ENCODE data around the gene DENND1A. TPM values are rescaled to one million over a fixed set of nuclear protein-coding genes. Genes with fewer than 3 reads are reported as not detected.
"Not testable (repeated sequence)": the region's sequence is repeated elsewhere in the genome, so short reads cannot be mapped to it uniquely, and the experiment has no call there.

Gene DENND1A
- total RNA-seq, 4 donors from 2014 or later: 19.2 to 26.9 (median 24.0) TPM

GRCh38 chr9:123894822-123895221, 35.1 kb downstream of the DENND1A start:
- no peaks in the 10 kb centered on the region for H3K27me3 ChIP-seq
- H3K36me3 ChIP-seq: no peaks in the 10 kb centered on the region
- H3K9me3 ChIP-seq: no peaks in the 10 kb centered on the region
- peaks cover 0 to 16% (median 9%) of the 10 kb centered on the region in 4 donors for H3K4me1 ChIP-seq
- DNase-seq (ENCODE audit: extremely low spot score): peak; percentile 17
- H3K4me3 ChIP-seq: no peak overlapping the region
- intact Hi-C loops (cut with DNase I): no loop called here
- no peak for TF ChIP-seq EP300 (IDR thresholded peaks at IDR 0.05)
- TF ChIP-seq POLR2AphosphoS5 (IDR thresholded peaks at IDR 0.05): no peak
- no peak for TF ChIP-seq POLR2A (IDR thresholded peaks at IDR 0.05; ENCODE audit: low read depth)
- no peak for TF ChIP-seq CTCF (IDR thresholded peaks at IDR 0.05)
- H3K27ac ChIP-seq (replicated peaks in 1 of 4): no peak overlapping the region

GRCh38 chr9:123893831-123894460, 36.0 kb downstream of the DENND1A start:
- Histone ChIP-seq H3K4me3 (no peak overlapping the region), H3K4me1 (peaks cover 0 to 16% (median 9%) of the 10 kb centered on the region in 4 donors), H3K27me3 (no peaks in the 10 kb centered on the region), H3K36me3 (no peaks in the 10 kb centered on the region), H3K27ac (replicated peaks in 1 of 4) (no peak overlapping the region), H3K9me3 (no peaks in the 10 kb centered on the region)
- TF ChIP-seq POLR2A (IDR thresholded peaks at IDR 0.05; ENCODE audit: low read depth) (no peak), EP300 (IDR thresholded peaks at IDR 0.05) (no peak), CTCF (IDR thresholded peaks at IDR 0.05) (no peak), POLR2AphosphoS5 (IDR thresholded peaks at IDR 0.05) (no peak)
- intact Hi-C loops (cut with DNase I): no loop called here
- 47% methylated on average over 4 of the region's 4 CpGs for WGBS
- DNase-seq (ENCODE audit: extremely low spot score): peak; percentile 7

DNA sequence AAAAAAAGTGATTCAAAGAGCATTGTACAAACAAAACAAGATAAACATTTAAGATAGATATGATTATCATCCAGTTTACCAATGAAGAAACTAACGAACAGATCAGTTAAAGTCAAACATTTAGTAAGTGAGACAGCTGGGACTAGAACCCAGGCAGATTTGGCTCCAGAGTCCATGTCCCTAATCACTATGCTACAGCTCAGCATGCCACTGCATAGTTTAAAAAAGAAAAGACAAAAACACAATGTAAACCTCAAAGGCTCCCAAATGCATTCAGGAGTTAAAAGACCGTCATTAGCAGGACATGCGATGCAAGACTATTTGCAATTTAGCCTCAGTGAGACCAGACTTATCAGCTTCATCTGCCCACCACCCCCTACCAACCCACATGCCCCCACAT, 36.8 kb downstream of the DENND1A start:
- H3K27me3 ChIP-seq: no peaks in the 10 kb centered on the region
- intact Hi-C loops (cut with DNase I): no loop called here
- H3K4me3 ChIP-seq: no peak overlapping the region
- H3K36me3 ChIP-seq: no peaks in the 10 kb centered on the region
- peaks cover 0 to 16% (median 9%) of the 10 kb centered on the region in 4 donors for H3K4me1 ChIP-seq
- DNase-seq (ENCODE audit: extremely low spot score): no peak
- 100% methylated on average over 3 of the region's 3 CpGs for WGBS
- no peaks in the 10 kb centered on the region for H3K9me3 ChIP-seq
- H3K27ac ChIP-seq (replicated peaks in 1 of 4): no peak overlapping the region
- no peak for TF ChIP-seq POLR2A (IDR thresholded peaks at IDR 0.05; ENCODE audit: low read depth)
- TF ChIP-seq CTCF (IDR thresholded peaks at IDR 0.05): no peak
- no peak for TF ChIP-seq EP300 (IDR thresholded peaks at IDR 0.05)
- no peak for TF ChIP-seq POLR2AphosphoS5 (IDR thresholded peaks at IDR 0.05)

DNA sequence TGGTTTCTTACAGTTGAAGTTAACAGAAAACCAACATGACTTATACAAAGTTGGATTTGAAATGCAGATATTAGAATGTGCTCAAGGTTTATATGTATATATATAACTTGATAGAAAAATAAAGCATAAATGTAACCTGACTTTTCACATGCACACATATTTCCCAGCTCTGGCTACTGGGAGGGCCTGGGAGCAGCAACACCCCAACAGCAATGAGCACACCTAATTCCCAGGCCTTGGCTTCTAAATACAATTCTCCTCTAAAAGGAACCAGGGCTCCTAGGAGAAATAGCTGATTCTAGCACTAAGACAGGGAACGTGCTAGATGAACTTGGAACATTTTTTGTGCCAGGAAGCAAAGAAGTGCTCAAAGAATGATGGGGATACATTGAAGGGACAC, 42.1 kb downstream of the DENND1A start:
- Histone ChIP-seq H3K27me3 (no peaks in the 10 kb centered on the region), H3K9me3 (no peaks in the 10 kb centered on the region), H3K36me3 (no peaks in the 10 kb centered on the region), H3K27ac (replicated peaks in 1 of 4) (no peak overlapping the region), H3K4me1 (peaks cover 0 to 9% (median 2%) of the 10 kb centered on the region in 4 donors), H3K4me3 (no peak overlapping the region)
- TF ChIP-seq POLR2A (IDR thresholded peaks at IDR 0.05; ENCODE audit: low read depth) (no peak), CTCF (IDR thresholded peaks at IDR 0.05) (no peak), POLR2AphosphoS5 (IDR thresholded peaks at IDR 0.05) (no peak), EP300 (IDR thresholded peaks at IDR 0.05) (no peak)
- DNase-seq (ENCODE audit: extremely low spot score): no peak
- intact Hi-C loops (cut with DNase I): no loop called here
- WGBS: 92% methylated on average over 1 of the region's 1 CpG

DNA sequence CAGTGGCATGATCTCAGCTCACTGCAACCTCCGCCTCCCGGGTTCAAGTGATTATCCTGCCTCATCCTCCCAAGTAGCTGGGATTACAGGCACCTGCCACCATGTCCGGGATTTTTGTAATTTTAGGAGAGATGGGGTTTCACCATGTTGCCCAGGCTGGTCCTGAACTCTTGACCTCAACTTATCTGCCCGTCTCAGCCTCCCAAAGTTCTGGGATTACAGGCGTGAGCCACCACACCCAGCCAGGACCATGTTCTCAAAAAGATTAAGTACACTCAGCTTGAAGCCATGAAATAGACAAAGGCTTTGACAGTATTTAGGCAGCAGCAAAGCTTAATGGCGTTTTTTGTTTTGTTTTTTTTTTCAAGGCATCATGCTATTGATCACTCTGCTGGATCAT, 44.1 kb downstream of the DENND1A start:
- DNase-seq (ENCODE audit: extremely low spot score); H3K36me3 ChIP-seq; intact Hi-C loops (cut with DNase I); H3K4me1 ChIP-seq; H3K27me3 ChIP-seq; H3K27ac ChIP-seq (replicated peaks in 1 of 4); H3K4me3 ChIP-seq; H3K9me3 ChIP-seq: not testable (repeated sequence)
- WGBS: 97% methylated on average over 6 of the region's 6 CpGs
